Muscle of back (tissue), 11 donors: ENCODE measurements around the gene GDF10. TPM values are rescaled to one million over a fixed set of nuclear protein-coding genes. Genes with fewer than 3 reads are reported as not detected.

ENCODE experiments used
- DNase-seq, 3 donors: peaks; one replicate each; pipeline versions ENCODE4 v3.0.0 to v3.0.0-alpha.2; 2013
- polyA plus RNA-seq, 10 donors: library from polyadenylated mRNA; unstranded; fragments of 120-200 nt; gene quantifications; one replicate each; pipeline ENCODE4 v1.2.1, GENCODE V29; 2013; ENCODE audit not compliant: insufficient read length in 10 of 10

The GDF10 gene
- polyA plus RNA-seq, 10 donors, result 0.55 to 3.5 (median 1.9) TPM

DNA sequence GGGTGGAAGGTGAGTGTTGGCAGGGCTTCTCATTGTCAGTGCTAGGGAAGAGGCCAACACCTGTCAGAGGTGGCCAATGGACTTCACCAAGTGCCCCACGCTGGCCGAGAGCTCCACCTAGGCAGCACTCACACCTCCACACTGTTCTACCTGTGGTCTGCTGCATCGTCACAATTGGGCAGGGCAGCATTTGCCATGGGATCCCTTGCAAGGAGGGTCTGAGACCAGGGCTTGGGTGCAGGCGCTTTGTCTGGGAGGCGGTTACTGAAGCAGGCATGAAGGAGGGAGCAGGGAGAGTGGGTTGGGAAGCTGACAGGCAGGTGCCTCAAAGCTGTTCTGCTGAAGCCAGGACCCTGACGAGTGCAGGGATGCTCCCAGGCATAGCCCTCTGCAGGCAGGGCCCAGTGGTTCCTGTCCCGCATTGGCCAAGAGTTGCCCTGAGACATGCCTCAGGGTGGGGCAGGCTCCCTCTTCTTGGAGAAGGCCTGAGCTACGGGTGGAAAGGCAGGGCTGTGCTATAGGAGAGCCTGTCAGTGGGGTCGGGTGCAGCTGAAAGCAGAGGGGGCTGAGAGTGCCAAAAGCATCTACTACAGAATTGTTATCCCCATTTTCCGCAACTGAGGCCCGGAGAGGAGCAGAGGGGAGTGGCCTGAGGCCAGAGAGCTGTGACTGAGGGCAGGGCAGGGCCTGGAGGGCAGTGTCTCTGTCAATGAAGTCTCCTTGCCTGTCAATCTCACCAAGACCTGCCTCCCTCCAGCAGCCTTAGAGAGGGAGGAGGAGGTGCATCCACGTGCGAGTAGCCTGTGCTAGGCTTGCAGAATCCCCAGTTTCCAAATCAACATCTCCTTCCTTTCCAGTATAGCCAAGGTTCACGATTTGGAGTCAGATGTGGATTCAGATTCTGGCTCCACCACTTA, 52.2 kb downstream of the GDF10 start:
- DNase-seq, result no peak

DNA sequence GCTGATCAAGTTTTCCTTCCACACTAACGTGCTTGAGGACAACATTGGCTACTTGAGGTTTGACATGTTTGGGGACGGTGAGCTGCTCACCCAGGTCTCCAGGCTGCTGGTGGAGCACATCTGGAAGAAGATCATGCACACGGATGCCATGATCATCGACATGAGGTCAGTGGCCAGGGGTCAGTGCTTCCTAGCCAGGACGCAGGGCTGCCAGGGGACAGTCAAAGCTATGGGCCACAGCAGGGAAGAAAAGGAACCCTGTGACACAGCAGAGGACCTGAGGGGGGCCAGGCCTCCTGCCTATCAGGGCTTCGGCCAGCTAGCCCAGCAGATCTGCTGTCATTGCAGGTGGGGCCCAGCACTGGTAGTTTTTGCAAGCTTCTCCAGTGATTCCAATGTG, 53.4 kb downstream of the GDF10 start:
- no peak for DNase-seq

DNA sequence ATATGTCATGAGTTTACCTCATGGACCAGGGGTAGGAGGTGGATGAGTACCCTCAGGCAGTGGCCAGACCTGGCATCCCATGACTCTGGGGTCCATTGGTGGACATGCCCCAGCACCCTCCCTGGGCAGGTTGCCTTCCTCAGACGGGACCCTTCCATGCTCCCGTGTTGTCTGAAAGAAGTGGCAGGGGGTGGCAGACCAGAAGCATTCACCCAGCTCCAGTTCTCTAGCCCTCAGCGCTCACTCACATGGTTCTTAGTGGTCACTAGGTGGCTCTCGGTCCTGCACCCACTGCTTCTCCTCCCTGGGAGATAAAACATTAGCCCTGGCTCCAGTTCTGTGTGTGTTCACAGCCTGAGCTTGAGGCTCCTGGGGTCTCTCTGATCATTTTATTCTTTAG, 54.2 kb downstream of the GDF10 start:
- DNase-seq, result no peak

DNA sequence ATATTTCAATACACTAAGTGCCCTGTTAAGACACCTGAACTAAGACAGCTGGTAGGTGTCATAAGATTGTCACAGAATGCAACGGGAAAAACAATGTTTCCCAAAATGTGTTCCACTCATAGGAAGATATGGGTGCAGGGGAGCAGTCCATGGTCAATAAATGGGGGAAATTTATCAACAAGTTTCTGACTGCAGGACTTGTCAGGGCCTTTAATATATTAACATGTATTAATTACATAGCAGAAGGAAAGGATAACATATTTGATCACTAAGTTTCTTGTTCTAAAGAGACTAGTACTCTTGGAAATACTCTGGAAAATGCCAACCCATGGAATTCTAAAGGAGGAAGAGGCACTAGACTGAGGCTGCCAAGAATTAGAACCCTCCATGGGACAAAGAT, 54.9 kb downstream of the GDF10 start:
- DNase-seq, result no peak

DNA sequence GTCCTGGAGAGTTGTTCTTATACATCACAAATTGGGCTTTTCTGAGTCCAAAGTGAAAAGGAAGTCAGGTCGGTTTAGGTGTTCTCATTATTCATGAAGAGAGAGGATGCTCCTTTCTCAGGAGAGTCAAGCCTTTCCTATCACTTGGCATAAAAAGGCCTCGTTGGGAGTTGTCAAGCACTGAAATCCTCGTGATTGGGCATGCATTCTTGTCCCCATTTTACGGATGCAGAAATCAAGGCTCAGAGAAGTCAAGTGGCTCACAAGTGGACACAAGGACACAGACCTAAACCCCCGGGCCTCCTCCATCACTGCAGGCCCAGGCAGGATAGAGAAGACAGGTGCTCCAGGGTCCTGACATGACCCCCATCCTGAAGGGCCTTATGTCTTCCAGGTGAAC, 56.7 kb downstream of the GDF10 start:
- no peak for DNase-seq

DNA sequence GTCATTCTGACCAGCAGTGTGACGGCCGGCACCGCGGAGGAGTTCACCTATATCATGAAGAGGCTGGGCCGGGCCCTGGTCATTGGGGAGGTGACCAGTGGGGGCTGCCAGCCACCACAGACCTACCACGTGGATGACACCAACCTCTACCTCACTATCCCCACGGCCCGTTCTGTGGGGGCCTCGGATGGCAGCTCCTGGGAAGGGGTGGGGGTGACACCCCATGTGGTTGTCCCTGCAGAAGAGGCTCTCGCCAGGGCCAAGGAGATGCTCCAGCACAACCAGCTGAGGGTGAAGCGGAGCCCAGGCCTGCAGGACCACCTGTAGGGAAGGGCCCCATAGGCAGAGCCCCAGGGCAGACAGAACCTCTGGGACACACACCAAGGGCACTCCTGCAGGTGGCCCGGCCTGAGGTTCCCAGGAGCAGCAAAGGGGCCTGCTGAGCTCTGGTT, 57.2 kb downstream of the GDF10 start:
- no peak for DNase-seq

DNA sequence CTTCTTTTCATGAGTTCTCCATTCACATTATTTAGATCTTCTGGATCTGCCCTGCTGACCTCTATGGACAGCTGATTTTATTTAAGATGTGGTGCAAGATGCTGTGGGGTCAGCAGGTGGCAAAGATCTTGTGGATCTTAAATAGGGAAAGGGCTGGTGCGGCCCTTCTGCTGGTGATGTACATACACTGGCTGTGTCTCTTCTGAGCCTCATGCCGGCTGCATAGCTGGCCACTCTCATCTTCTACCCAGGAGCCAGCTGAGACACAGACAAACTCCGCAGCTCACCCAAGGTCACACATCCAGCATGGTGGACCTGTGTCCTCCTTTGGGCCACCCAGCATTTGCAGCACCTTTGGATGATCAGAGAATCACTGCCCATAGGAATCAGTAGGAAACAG, 57.9 kb downstream of the GDF10 start:
- DNase-seq, result no peak

DNA sequence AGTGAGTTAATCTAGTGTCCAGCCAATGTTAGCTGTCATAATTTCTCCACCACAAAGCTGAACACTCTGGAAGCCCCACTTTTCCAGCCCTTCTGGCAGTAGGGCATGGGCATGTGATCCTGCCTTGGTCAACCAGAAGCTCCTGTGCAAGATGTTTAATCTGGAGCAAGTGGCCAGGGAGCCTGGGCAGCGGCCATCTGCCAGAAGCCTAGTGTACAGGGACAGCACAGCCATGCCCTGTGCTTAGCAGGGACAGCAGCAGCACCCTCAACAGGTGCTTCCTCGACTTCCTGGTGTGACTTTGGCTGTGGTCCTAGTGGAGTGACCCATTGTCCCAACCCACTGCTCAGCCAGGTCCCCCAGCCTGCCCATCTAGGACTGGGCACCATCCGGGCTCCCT, 58.5 kb downstream of the GDF10 start:
- DNase-seq, result no peak

DNA sequence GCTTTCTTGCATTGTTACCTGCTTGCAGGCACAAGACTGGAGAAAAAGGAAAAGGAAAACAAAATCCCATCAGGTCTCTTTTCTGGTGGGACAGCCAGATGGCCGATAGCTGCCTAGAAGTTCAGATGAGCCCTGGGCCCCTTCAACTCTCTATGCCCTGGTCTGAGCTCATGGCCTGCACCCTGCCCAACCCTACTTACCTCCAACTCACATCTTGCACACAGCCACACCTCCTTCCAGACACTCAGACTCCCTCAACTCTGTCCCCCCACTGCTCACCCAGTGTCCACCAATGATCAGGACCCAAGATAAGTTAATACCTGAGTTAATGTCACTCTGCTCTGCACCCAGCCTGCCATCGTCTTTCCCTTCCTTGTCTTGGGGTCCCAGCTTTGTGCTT, 59.1 kb downstream of the GDF10 start:
- no peak for DNase-seq

DNA sequence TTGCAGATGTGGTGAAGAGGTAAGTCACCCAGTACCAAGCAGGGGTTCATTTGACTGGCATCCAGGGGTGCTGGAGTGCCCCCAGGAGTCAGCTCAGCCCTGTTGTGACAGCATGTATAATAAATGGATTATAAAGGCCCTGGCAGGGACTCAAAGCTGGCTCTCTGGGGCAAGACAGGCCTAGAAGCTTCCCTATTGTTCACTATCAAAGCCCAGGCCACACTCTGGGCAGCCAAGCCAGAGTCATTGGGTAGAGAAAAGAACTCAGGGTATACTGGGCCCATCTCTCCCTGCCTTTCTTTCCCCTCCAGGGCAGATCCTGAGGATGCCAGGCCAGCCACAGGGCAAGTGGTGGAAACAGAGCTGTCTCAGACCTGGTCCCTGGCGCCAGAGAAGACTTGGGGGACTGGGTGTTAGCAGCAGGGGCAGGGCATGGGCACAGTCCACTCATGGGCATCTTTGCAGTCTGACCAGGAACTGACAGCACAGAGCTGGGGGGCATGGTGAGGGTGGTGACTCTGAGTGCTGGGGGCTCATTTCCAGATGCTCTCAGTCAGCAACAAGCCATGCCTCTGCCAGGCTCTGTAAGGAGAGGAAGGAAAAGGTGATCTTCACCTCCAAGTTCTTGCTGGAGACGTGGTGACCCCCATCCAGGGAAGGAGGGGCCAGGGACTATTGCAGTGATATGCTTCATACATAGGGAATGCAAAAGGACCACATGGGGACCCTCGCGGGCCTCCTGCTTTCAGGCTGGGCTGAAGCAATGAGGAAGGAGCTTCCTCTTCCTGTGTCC, 59.8 kb downstream of the GDF10 start:
- no peak for DNase-seq

DNA sequence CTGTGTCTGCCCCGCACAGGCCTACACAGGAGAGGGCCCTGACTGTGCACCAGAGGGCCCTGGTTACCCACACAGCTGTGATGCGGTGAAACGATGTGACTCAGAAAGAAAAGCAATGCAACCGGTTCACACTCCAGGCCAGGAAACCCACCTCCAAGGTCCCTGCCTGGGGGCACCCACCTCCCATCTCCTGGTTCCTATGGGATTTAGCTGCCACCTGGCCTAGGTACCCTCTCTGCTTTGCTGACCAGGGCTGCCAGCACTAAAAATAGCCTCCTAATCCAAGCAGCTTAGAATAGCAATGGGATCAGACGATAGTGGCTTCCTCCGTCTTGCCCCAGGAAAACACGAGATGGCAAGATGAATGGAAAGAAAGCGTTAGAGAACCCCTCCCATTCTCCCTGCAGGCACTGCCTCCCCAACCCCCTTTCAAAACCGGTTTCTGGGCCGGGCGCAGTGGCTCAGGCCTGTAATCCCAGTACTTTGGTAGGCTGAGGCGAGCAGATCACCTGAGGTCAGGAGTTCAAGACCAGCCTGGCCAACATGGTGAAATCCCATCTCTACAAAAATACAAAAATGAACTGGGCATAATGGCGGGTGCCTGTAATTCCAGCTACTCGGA, 60.5 kb downstream of the GDF10 start:
- no peak for DNase-seq

DNA sequence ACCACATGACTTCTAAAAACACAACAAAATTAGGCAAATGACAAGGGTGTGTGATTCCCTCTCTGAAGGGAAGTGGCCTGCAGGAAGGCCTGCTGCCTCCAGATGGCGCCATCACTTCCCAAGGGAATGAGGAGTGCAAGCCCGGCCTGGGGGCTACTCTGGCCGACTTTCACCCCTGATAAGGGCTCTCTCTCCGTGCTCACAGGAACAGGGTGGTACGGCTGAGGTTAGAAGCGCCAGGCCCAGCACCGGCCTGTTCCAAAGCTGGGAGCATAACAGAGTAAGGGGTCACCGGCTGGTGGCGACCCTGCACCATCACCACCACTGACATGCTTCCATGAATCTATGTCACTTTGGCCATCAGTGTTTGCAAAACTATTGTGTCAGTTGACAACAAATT, 61.3 kb downstream of the GDF10 start:
- no peak for DNase-seq

DNA sequence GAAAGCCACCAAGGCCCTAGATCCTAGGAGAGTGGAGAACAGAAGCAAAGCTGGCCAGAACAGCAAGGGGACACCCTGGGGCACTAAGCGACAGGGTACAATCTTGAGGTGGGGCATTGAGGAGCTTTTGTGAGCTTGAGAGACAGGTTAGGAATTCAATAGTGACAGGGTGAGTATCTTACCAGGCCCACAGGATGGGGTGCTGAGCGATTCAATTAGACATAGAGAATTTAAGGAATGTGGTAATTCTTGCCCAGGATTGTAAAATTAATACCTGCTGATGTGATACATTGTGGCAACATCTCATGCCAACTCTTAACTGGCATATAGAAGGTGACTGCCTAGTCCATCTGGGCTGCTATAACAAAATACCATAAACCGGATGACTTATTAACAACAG, 62.2 kb downstream of the GDF10 start:
- DNase-seq, result no peak

Other genes starting within 250 kb of the GDF10 start
- not detected for gene GDF2, start 22.3 kb downstream of the GDF10 start, polyA plus RNA-seq
- under 1 TPM in 7 of 10 donors, not detected in 3; 0.04 to 0.13 (median 0.05) TPM for gene RBP3, start 48.2 kb downstream of the GDF10 start, polyA plus RNA-seq
- 1 to 10 TPM; 3.1 to 4.5 (median 3.7) TPM for gene ZNF488, start 84.1 kb downstream of the GDF10 start, polyA plus RNA-seq
- 1 to 10 TPM in 2 of 10 donors, under 1 TPM in 5, not detected in 3; 0.10 to 3.5 (median 0.26) TPM for gene ANXA8, start 183.9 kb downstream of the GDF10 start, polyA plus RNA-seq
- gene FAM25G, start 191.5 kb downstream of the GDF10 start, polyA plus RNA-seq, result not detected
- 10 to 100 TPM in 4 of 10 donors, 1 to 10 TPM in 6; 1.5 to 24.5 (median 6.1) TPM for gene AGAP9, start 223.4 kb downstream of the GDF10 start, polyA plus RNA-seq